Loucy (cell line): ENCODE measurements around the gene MINK1.

Source experiments
- H2AFZ ChIP-seq: fragments of 200-600 bp; sonication (generic); 2 replicates; pipeline ENCODE4 v1.6.0; 2016; ENCODE audit warnings: antibody characterized with exemption, mild to moderate bottlenecking, low read length, moderate library complexity
- H3F3A ChIP-seq: fragments of 200-600 bp; 2 replicates; pipeline ENCODE4 v1.6.0; 2016; ENCODE audit warnings: antibody characterized with exemption, low read depth, mild to moderate bottlenecking
- H3K27me3 ChIP-seq: fragments of 200-600 bp; sonication (generic); 2 replicates; pipeline ENCODE4 v1.6.1; 2014; ENCODE audit warnings: low read length, mild to moderate bottlenecking; ENCODE audit not compliant: insufficient read depth, poor library complexity, severe bottlenecking
- H3K36me3 ChIP-seq: fragments of 200-600 bp; sonication (generic); 2 replicates; pipeline ENCODE4 v1.6.1; 2016; ENCODE audit warnings: low read length; ENCODE audit not compliant: insufficient read depth
- H3K4me1 ChIP-seq: fragments of 200-600 bp; sonication (generic); 2 replicates; pipeline ENCODE4 v1.5.1; 2014; ENCODE audit warnings: low read length, mild to moderate bottlenecking; ENCODE audit not compliant: insufficient read depth, poor library complexity, severe bottlenecking
- H3K4me2 ChIP-seq: fragments of 200-600 bp; sonication (generic); 2 replicates; pipeline ENCODE4 v1.6.0; 2014; ENCODE audit warnings: antibody characterized with exemption, low read length, low read depth, mild to moderate bottlenecking; ENCODE audit not compliant: poor library complexity, severe bottlenecking
- H3K4me3 ChIP-seq: fragments of 200-600 bp; sonication (generic); 2 replicates; pipeline ENCODE4 v1.5.1; 2014; ENCODE audit warnings: low read length, mild to moderate bottlenecking, mixed read lengths; ENCODE audit not compliant: poor library complexity, severe bottlenecking
- H3K79me2 ChIP-seq: fragments of 200-600 bp; sonication (generic); 2 replicates; pipeline ENCODE4 v1.6.1; 2014; ENCODE audit warnings: low read length; ENCODE audit not compliant: insufficient read depth
- H3K9ac ChIP-seq: fragments of 200-600 bp; sonication (generic); 2 replicates; pipeline ENCODE4 v1.6.0; 2014; ENCODE audit warnings: mild to moderate bottlenecking, low read depth, low read length, moderate library complexity; ENCODE audit not compliant: poor library complexity, severe bottlenecking
- H3K9me2 ChIP-seq: fragments of 200-600 bp; sonication (generic); replicated peaks from 2 replicates; pipeline ENCODE4 v1.6.1; 2016; ENCODE audit warnings: low read depth, low read length, mixed read lengths
- H3K9me3 ChIP-seq: fragments of 200-600 bp; sonication (generic); 2 replicates; pipeline ENCODE4 v1.6.1; 2014; ENCODE audit warnings: mild to moderate bottlenecking, antibody characterized with exemption, low read length, low read depth; ENCODE audit not compliant: insufficient read depth
- H4K20me1 ChIP-seq: fragments of 200-600 bp; sonication (generic); 2 replicates; pipeline ENCODE4 v1.6.0; 2014; ENCODE audit warnings: antibody characterized with exemption, low read length, mild to moderate bottlenecking; ENCODE audit not compliant: insufficient read depth, poor library complexity, severe bottlenecking
- CTCF ChIP-seq: fragments of 200-600 bp; sonication (generic); conservative IDR thresholded peaks from 2 replicates; pipeline ENCODE4 v1.5.1; 2014; ENCODE audit warnings: mild to moderate bottlenecking, antibody characterized with exemption, low read length
- EZH2phosphoT487 ChIP-seq: fragments of 200-600 bp; IDR thresholded peaks from 2 replicates; pipeline ENCODE4 v1.6.1; 2018; ENCODE audit warnings: antibody characterized with exemption, mild to moderate bottlenecking, moderate library complexity, borderline replicate concordance

Gene MINK1

GRCh38 chr17:4839965-4840892 is 7.1 kb downstream of the MINK1 start:
- Histone ChIP-seq H3K9ac (no peak overlapping the region), H2AFZ (no peak overlapping the region), H3F3A (no peaks in the 10 kb centered on the region), H3K4me1 (peaks cover 40% of the 10 kb centered on the region), H3K4me3 (peak overlapping the region; percentile 5), H3K36me3 (no peaks in the 10 kb centered on the region), H4K20me1 (peaks cover 32% of the 10 kb centered on the region), H3K9me2 (no peaks in the 10 kb centered on the region), H3K4me2 (peak overlapping the region; percentile 41), H3K27me3 (no peaks in the 10 kb centered on the region), H3K79me2 (peaks cover 43% of the 10 kb centered on the region; the same call in 1 of the 2 replicates), H3K9me3 (no peaks in the 10 kb centered on the region)
- no peak for TF ChIP-seq EZH2phosphoT487
- TF ChIP-seq CTCF: no peak

GRCh38 chr17:4840893-4841242 is 7.7 kb downstream of the MINK1 start:
- TF ChIP-seq CTCF (no peak), EZH2phosphoT487 (no peak)
- Histone ChIP-seq H4K20me1 (peaks cover 26% of the 10 kb centered on the region), H3K9ac (no peak overlapping the region), H3K36me3 (no peaks in the 10 kb centered on the region), H3K9me2 (no peaks in the 10 kb centered on the region), H3K4me3 (peak overlapping the region; percentile 5), H3F3A (no peaks in the 10 kb centered on the region), H3K4me2 (peak overlapping the region; percentile 41), H3K4me1 (peaks cover 33% of the 10 kb centered on the region), H3K79me2 (peaks cover 37% of the 10 kb centered on the region; the same call in 1 of the 2 replicates), H3K27me3 (no peaks in the 10 kb centered on the region), H2AFZ (no peak overlapping the region), H3K9me3 (no peaks in the 10 kb centered on the region)

GRCh38 chr17:4842376-4842775 is 9.2 kb downstream of the MINK1 start:
- peaks cover 24% of the 10 kb centered on the region for H4K20me1 ChIP-seq
- H3F3A ChIP-seq: no peaks in the 10 kb centered on the region
- H3K4me1 ChIP-seq: peaks cover 25% of the 10 kb centered on the region
- no peak overlapping the region for H3K4me2 ChIP-seq
- no peaks in the 10 kb centered on the region for H3K27me3 ChIP-seq
- H3K9me2 ChIP-seq: no peaks in the 10 kb centered on the region
- H3K9ac ChIP-seq: no peak overlapping the region
- H2AFZ ChIP-seq: no peak overlapping the region
- no peaks in the 10 kb centered on the region for H3K36me3 ChIP-seq
- TF ChIP-seq EZH2phosphoT487 (no peak), CTCF (no peak)
- H3K9me3 ChIP-seq: no peaks in the 10 kb centered on the region
- no peak overlapping the region for H3K4me3 ChIP-seq
- H3K79me2 ChIP-seq: peaks cover 26% of the 10 kb centered on the region; the same call in 1 of the 2 replicates
